SJCRH30 (cell line): ENCODE measurements around the gene YEATS2. TPM values are rescaled to one million over a fixed set of nuclear protein-coding genes. Genes with fewer than 3 reads are reported as not detected.
A peak's percentile ranks its signal among the peaks of the same experiment; 100 is the strongest.
"Not testable (repeated sequence)": the region's sequence is repeated elsewhere in the genome, so short reads cannot be mapped to it uniquely, and the experiment has no call there.

Experiments
- DNase-seq, 2 experiments: peaks; one replicate each; pipeline ENCODE4 v3.0.0-alpha.2; 2015 to 2020
- H3K27ac ChIP-seq: fragments of 250-450 bp; sonication (Bioruptor Pico); 2 replicates; pipeline ENCODE4 v1.5.1; 2020; ENCODE audit warnings: mild to moderate bottlenecking, moderate library complexity
- H3K27me3 ChIP-seq: fragments of 250-450 bp; sonication (Bioruptor Pico); 2 replicates; pipeline ENCODE4 v1.5.1; 2020; ENCODE audit warnings: mild to moderate bottlenecking, moderate library complexity
- H3K36me3 ChIP-seq: fragments of 250-450 bp; sonication (Bioruptor Pico); 2 replicates; pipeline ENCODE4 v1.5.1; 2020; ENCODE audit warnings: mild to moderate bottlenecking, moderate library complexity
- H3K4me1 ChIP-seq: fragments of 250-450 bp; sonication (Bioruptor Pico); 2 replicates; pipeline ENCODE4 v1.5.1; 2020; ENCODE audit warnings: mild to moderate bottlenecking, moderate library complexity
- H3K4me3 ChIP-seq: fragments of 250-450 bp; sonication (Bioruptor Pico); 2 replicates; pipeline ENCODE4 v1.5.1; 2020; ENCODE audit warnings: mild to moderate bottlenecking, moderate library complexity
- H3K9me3 ChIP-seq: fragments of 250-450 bp; sonication (Bioruptor Pico); replicated peaks from 2 replicates; pipeline ENCODE4 v1.5.1; 2020; ENCODE audit warnings: mild to moderate bottlenecking, moderate library complexity
- total RNA-seq: library from RNA; depleted of rRNA; stranded (reverse); fragments of >200 nt; shearing (Covaris generic); gene quantifications from 2 replicates; pipeline ENCODE4 v1.2.3, GENCODE V29; 2014; rRNA removed

The YEATS2 gene
- total RNA-seq: 38.1 and 38.3 TPM in 2 replicates

GRCh38 chr3:183697610-183698317 is at the start of gene YEATS2:
YEATS2 (plus strand) TSS chr3:183697797; CDS start chr3:183715163, 17,366 bp downstream.
- Histone ChIP-seq H3K4me1 (peaks cover 4% of the 10 kb centered on the region; the same call in 1 of the 2 replicates), H3K27me3 (no peaks in the 10 kb centered on the region), H3K36me3 (peaks cover 13% of the 10 kb centered on the region), H3K9me3 (no peaks in the 10 kb centered on the region), H3K4me3 (peak within 1 kb of the TSS; percentile 99), H3K27ac (peak within 1 kb of the TSS; percentile 83)
- DNase-seq: peak; percentile 71 to 77

- DNase-seq: no peak
- peaks cover 26% of the 10 kb centered on the region for H3K9me3 ChIP-seq
- H3K27ac ChIP-seq: no peak overlapping the region
- no peaks in the 10 kb centered on the region for H3K4me1 ChIP-seq
- no peak overlapping the region for H3K4me3 ChIP-seq
- H3K36me3 ChIP-seq: no peaks in the 10 kb centered on the region; the same call in 1 of the 2 replicates
- H3K27me3 ChIP-seq: no peaks in the 10 kb centered on the region
Measured at GRCh38 chr3:183650554-183650953, 47.0 kb upstream of the YEATS2 start.

- H3K27ac ChIP-seq: no peak overlapping the region
- peak in 1 of 2 experiments; percentile 26 for DNase-seq
- H3K9me3 ChIP-seq: peaks cover 26% of the 10 kb centered on the region
- H3K4me1 ChIP-seq: no peaks in the 10 kb centered on the region
- no peak overlapping the region for H3K4me3 ChIP-seq
- no peaks in the 10 kb centered on the region; the same call in 1 of the 2 replicates for H3K36me3 ChIP-seq
- no peaks in the 10 kb centered on the region for H3K27me3 ChIP-seq
Measured at GRCh38 chr3:183653209-183654064, 44.2 kb upstream of the YEATS2 start.

- no peak for DNase-seq
- H3K27me3 ChIP-seq: no peaks in the 10 kb centered on the region
- no peaks in the 10 kb centered on the region for H3K4me1 ChIP-seq
- H3K36me3 ChIP-seq: no peaks in the 10 kb centered on the region; the same call in 1 of the 2 replicates
- H3K9me3 ChIP-seq: peaks cover 26% of the 10 kb centered on the region
- no peak overlapping the region for H3K27ac ChIP-seq
- H3K4me3 ChIP-seq: no peak overlapping the region
Measured at GRCh38 chr3:183654727-183655126, 42.9 kb upstream of the YEATS2 start.

- Histone ChIP-seq H3K4me1 (no peaks in the 10 kb centered on the region; the same call in 1 of the 2 replicates), H3K27ac (no peak overlapping the region), H3K4me3 (no peak overlapping the region), H3K36me3 (peaks cover 3% of the 10 kb centered on the region; the same call in 1 of the 2 replicates), H3K27me3 (no peaks in the 10 kb centered on the region), H3K9me3 (no peaks in the 10 kb centered on the region)
- no peak for DNase-seq
Measured at GRCh38 chr3:183662099-183662498, 35.5 kb upstream of the YEATS2 start.

- Histone ChIP-seq H3K27me3 (no peaks in the 10 kb centered on the region), H3K36me3 (peaks cover 7% of the 10 kb centered on the region), H3K4me1 (no peaks in the 10 kb centered on the region; the same call in 1 of the 2 replicates), H3K9me3 (0 out of 2 replicates have a peak, but pooled peaks cover 2% of the 10 kb centered on the region), H3K27ac (no peak overlapping the region), H3K4me3 (no peak overlapping the region)
- peak in 1 of 2 experiments; percentile 37 for DNase-seq
Measured at GRCh38 chr3:183664913-183665381, 32.6 kb upstream of the YEATS2 start.

GRCh38 chr3:183680061-183680460 is 17.5 kb upstream of the YEATS2 start:
- Histone ChIP-seq H3K4me3 (no peak overlapping the region), H3K27me3 (no peaks in the 10 kb centered on the region), H3K27ac (no peak overlapping the region), H3K9me3 (no peaks in the 10 kb centered on the region), H3K36me3 (no peaks in the 10 kb centered on the region), H3K4me1 (no peaks in the 10 kb centered on the region)
- no peak for DNase-seq

GRCh38 chr3:183687705-183688104 is 9.9 kb upstream of the YEATS2 start:
- H3K27ac ChIP-seq: no peak overlapping the region
- no peaks in the 10 kb centered on the region for H3K36me3 ChIP-seq
- DNase-seq: no peak
- no peaks in the 10 kb centered on the region for H3K4me1 ChIP-seq
- H3K27me3 ChIP-seq: no peaks in the 10 kb centered on the region
- no peaks in the 10 kb centered on the region for H3K9me3 ChIP-seq
- H3K4me3 ChIP-seq: no peak overlapping the region

- H3K27me3 ChIP-seq: no peaks in the 10 kb centered on the region
- H3K9me3 ChIP-seq: no peaks in the 10 kb centered on the region
- no peaks in the 10 kb centered on the region for H3K4me1 ChIP-seq
- DNase-seq: no peak
- no peaks in the 10 kb centered on the region for H3K36me3 ChIP-seq
- H3K4me3 ChIP-seq: no peak overlapping the region
- no peak overlapping the region for H3K27ac ChIP-seq
Measured at GRCh38 chr3:183688874-183689273, 8.7 kb upstream of the YEATS2 start.

- not testable (repeated sequence) for H3K36me3 ChIP-seq, H3K27ac ChIP-seq, H3K4me1 ChIP-seq, DNase-seq, H3K4me3 ChIP-seq, H3K27me3 ChIP-seq, H3K9me3 ChIP-seq
Measured at GRCh38 chr3:183689621-183690020, 8.0 kb upstream of the YEATS2 start.

GRCh38 chr3:183690402-183690995 is 7.1 kb upstream of the YEATS2 start:
- Histone ChIP-seq H3K9me3 (no peaks in the 10 kb centered on the region), H3K27me3 (no peaks in the 10 kb centered on the region), H3K27ac (no peak overlapping the region), H3K4me3 (no peak overlapping the region), H3K36me3 (no peaks in the 10 kb centered on the region), H3K4me1 (no peaks in the 10 kb centered on the region)
- DNase-seq: no peak

GRCh38 chr3:183692436-183692835 is 5.2 kb upstream of the YEATS2 start:
- Histone ChIP-seq H3K27ac (no peak overlapping the region), H3K27me3 (no peaks in the 10 kb centered on the region), H3K36me3 (no peaks in the 10 kb centered on the region), H3K9me3 (no peaks in the 10 kb centered on the region), H3K4me1 (peaks cover 4% of the 10 kb centered on the region; the same call in 1 of the 2 replicates), H3K4me3 (no peak overlapping the region)
- DNase-seq: peak; percentile 17 to 31

GRCh38 chr3:183695569-183696364 is 1.8 kb upstream of the YEATS2 start:
- no peak overlapping the region for H3K27ac ChIP-seq
- H3K4me3 ChIP-seq: no peak overlapping the region
- peaks cover 4% of the 10 kb centered on the region; the same call in 1 of the 2 replicates for H3K4me1 ChIP-seq
- DNase-seq: peak; percentile 17 to 52
- no peaks in the 10 kb centered on the region for H3K9me3 ChIP-seq
- H3K36me3 ChIP-seq: no peaks in the 10 kb centered on the region
- no peaks in the 10 kb centered on the region for H3K27me3 ChIP-seq

- H3K36me3 ChIP-seq: peaks cover 11% of the 10 kb centered on the region
- peak overlapping the region; percentile 99 for H3K4me3 ChIP-seq
- no peaks in the 10 kb centered on the region for H3K9me3 ChIP-seq
- no peak for DNase-seq
- H3K4me1 ChIP-seq: peaks cover 4% of the 10 kb centered on the region; the same call in 1 of the 2 replicates
- peak overlapping the region; percentile 83; the same call in 1 of the 2 replicates for H3K27ac ChIP-seq
- H3K27me3 ChIP-seq: no peaks in the 10 kb centered on the region
Measured at GRCh38 chr3:183697123-183697609, 431 bp upstream of the YEATS2 start.
